HUES48 (cell line): ENCODE data around the gene ZNF660.
A peak's percentile ranks its signal among the peaks of the same experiment; 100 is the strongest.
"Not testable (repeated sequence)": the region's sequence is repeated elsewhere in the genome, so short reads cannot be mapped to it uniquely, and the experiment has no call there.

ENCODE experiments used
- H3K27ac ChIP-seq: one replicate; pipeline ENCODE4 v1.7.0; 2013; ENCODE audit warnings: low read depth, low read length, inconsistent platforms
- H3K27me3 ChIP-seq: 2 replicates; pipeline ENCODE4 v1.6.1; 2013; ENCODE audit warnings: mild to moderate bottlenecking, low read length; ENCODE audit not compliant: control insufficient read depth, insufficient read depth
- H3K36me3 ChIP-seq: 2 replicates; pipeline ENCODE4 v1.6.1; 2013; ENCODE audit warnings: low read length; ENCODE audit not compliant: control insufficient read depth, insufficient read depth
- H3K4me1 ChIP-seq: 2 replicates; pipeline ENCODE4 v1.6.1; 2013; ENCODE audit warnings: mild to moderate bottlenecking, low read length; ENCODE audit not compliant: control insufficient read depth, insufficient read depth
- H3K4me3 ChIP-seq: 2 replicates; pipeline ENCODE4 v1.5.1; 2013; ENCODE audit warnings: mild to moderate bottlenecking, low read depth, low read length
- H3K9ac ChIP-seq: 2 replicates; pipeline ENCODE4 v1.6.1; 2013; ENCODE audit warnings: mild to moderate bottlenecking, low read depth, low read length, moderate library complexity
- H3K9me3 ChIP-seq: 2 replicates; pipeline ENCODE4 v1.6.1; 2013; ENCODE audit warnings: low read length; ENCODE audit not compliant: control insufficient read depth, insufficient read depth

ZNF660 gene

GRCh38 chr3:44576613-44577012 lies 8.2 kb upstream of the ZNF660 start:
- H3K27ac ChIP-seq = no peak overlapping the region
- H3K27me3 ChIP-seq = no peaks in the 10 kb centered on the region

DNA sequence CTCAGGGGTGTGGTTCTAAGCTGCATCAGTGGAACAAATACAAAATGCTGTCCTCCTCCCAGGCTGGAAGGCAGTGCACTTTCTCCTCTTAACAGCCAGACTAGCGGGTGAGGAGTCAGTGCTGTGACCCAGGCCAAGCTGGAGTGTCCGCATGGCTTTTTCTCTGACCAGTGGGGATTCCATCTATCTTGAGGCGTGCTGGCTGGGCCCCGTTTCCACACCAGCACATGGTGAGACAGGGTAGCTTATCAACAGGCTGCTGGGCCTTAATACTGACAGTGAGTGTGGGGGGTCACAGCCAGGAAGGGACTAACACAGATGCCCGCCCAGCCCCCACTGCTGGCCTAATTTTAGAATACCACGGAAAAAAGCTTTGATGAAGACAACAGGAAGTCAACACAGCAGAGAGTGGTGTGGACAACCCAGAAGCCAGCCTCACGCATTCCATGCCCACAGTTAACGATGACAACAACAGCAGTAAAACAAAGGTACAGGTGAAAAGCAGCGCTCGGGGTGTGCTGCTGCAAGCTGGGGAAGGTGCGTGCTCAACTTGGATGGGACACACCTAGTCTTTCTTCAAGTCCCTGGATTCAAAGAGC lies 7.3 kb upstream of the ZNF660 start:
- not testable (repeated sequence) for H3K27ac ChIP-seq, H3K9me3 ChIP-seq, H3K36me3 ChIP-seq, H3K4me3 ChIP-seq, H3K27me3 ChIP-seq, H3K9ac ChIP-seq, H3K4me1 ChIP-seq

More at GRCh38 chr3:44576613-44577012, 8.2 kb upstream of the ZNF660 start:
- Histone ChIP-seq H3K36me3 (peaks cover 11% of the 10 kb centered on the region), H3K4me3 (no peak overlapping the region), H3K4me1 (no peaks in the 10 kb centered on the region), H3K9me3 (no peaks in the 10 kb centered on the region), H3K9ac (no peak overlapping the region)

DNA sequence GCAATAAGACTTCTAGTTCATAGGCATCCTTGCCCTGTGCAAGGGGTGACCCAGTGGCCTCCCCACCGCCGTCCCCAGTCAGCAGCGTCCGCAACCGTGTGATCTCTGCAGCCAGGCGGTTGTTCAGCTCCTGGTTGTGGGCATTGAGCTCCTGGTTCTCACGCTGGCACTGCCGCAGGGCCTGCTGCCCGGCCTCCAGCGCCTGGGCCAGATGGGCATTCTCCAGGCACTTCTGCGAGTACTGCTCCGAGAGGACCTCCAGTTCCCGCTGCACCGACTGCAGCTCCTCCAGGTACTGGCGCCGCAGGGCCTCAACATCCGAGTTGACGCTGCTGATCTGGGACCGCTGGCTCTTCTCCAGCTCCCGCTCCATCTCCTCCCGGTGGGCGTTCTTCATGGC lies 6.4 kb upstream of the ZNF660 start:
- not testable (repeated sequence) for H3K27ac ChIP-seq, H3K36me3 ChIP-seq, H3K4me3 ChIP-seq, H3K9ac ChIP-seq, H3K4me1 ChIP-seq, H3K27me3 ChIP-seq, H3K9me3 ChIP-seq

DNA sequence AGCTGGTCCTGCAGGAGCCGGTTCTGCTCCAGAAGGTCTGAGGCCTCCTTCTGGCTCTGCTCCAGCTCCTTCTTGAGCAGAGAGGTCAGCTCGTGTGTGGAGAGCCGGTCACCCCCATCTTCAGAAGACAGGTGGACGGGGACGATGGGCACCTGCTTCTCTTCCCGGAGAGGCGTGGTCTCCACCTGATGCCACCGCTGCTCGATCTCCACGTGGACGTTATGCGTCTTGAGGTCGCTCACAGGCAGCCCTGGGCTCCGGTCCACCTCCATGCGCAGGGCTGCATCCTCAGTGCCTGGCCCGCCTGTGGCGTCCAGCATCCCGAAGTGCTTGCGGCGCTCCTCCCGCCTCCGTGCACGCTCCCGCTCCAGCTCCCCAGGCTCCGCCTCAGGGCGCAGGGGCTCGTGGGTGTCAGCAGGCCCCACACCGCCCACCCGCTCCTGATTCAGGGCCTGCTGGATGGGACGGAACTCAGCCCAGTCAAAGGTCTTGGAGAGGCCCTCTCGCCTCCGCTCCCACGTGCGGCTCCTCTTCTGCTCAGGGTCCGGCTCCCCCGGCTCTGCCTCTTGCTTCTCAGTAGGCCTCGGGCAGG lies 5.7 kb upstream of the ZNF660 start:
- H3K27me3 ChIP-seq, H3K4me3 ChIP-seq, H3K9me3 ChIP-seq, H3K27ac ChIP-seq, H3K9ac ChIP-seq, H3K4me1 ChIP-seq, H3K36me3 ChIP-seq: not testable (repeated sequence)

DNA sequence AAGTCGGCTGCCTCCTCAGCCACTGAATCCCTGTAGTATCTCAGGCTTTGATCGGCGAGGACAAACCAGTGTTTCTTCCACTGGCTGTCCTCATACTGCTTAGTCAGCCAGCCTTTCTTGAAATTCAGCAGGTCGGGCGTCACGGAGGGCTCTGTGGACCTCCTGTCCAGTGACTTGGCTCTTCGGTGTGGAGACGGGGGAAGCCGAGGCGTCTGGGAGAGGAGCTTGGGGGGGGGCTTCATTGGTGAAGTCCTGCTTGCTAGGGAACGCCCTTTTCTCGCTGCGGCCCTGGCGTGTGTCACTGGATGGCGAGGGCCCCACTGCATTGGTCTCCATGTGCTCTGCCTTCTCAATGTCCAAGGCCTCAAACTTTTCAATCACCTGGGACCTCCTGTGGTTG lies 5.0 kb upstream of the ZNF660 start:
- not testable (repeated sequence) for H3K9me3 ChIP-seq, H3K27me3 ChIP-seq, H3K36me3 ChIP-seq, H3K4me3 ChIP-seq, H3K9ac ChIP-seq, H3K27ac ChIP-seq, H3K4me1 ChIP-seq

DNA sequence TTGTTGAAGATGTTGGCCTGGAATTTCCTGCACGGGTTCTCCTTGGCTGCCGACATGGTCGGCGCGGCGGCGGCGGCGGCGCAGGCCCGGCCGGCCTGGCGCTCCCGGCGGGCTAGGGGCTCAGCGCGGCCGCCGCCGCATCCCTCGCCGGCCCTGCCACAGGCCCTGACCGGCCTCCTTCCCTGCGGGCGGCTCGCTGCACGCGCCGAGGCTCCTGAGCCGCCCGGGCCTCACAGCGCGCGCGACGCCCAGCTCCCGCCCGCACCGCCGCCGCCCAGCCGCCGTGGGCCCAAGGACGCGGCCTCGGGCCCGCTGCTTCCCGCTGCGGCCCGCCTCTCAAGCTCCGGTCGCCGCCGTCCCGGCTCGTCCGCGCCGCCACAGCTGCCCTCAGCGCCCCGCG lies 3.8 kb upstream of the ZNF660 start:
- H3K9me3 ChIP-seq, H3K4me3 ChIP-seq, H3K27ac ChIP-seq, H3K27me3 ChIP-seq, H3K4me1 ChIP-seq, H3K9ac ChIP-seq, H3K36me3 ChIP-seq: not testable (repeated sequence)

GRCh38 chr3:44596621-44597020 lies 11.9 kb downstream of the ZNF660 start:
- Histone ChIP-seq H3K4me3 (no peak overlapping the region), H3K9ac (no peak overlapping the region), H3K9me3 (peaks cover 62% of the 10 kb centered on the region), H3K4me1 (no peaks in the 10 kb centered on the region), H3K27ac (no peak overlapping the region), H3K36me3 (peaks cover 37% of the 10 kb centered on the region), H3K27me3 (no peaks in the 10 kb centered on the region)

DNA sequence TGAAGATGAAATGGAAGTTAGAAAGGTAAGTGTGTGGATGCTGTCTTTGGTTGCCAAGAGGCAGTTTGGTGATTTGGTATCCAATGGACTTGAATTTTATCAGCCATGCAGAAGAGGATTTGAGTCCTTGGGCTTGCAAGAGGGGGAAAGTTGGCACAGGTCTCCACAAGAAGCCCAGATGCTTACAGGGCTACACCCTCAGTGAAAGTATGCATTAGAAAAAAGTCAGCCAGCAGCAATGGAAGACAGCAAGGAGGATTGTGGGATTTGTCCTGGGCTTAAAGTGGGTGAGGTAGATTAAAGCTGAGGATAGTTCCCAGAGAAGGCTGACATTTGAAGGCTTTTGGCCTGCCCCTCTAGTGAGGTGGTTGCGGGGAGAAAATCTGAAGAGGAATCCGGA lies 17.0 kb downstream of the ZNF660 start:
- H3K4me1 ChIP-seq = no peaks in the 10 kb centered on the region
- H3K4me3 ChIP-seq = no peak overlapping the region
- no peaks in the 10 kb centered on the region for H3K36me3 ChIP-seq
- no peaks in the 10 kb centered on the region for H3K27me3 ChIP-seq
- no peak overlapping the region for H3K27ac ChIP-seq
- H3K9ac ChIP-seq = no peak overlapping the region
- peaks cover 22% of the 10 kb centered on the region for H3K9me3 ChIP-seq

GRCh38 chr3:44612678-44613077 lies 27.9 kb downstream of the ZNF660 start:
- H3K9ac ChIP-seq = no peak overlapping the region
- H3K27me3 ChIP-seq = no peaks in the 10 kb centered on the region
- H3K9me3 ChIP-seq = peaks cover 11% of the 10 kb centered on the region; the same call in 1 of the 2 replicates
- H3K27ac ChIP-seq = no peak overlapping the region
- no peaks in the 10 kb centered on the region for H3K4me1 ChIP-seq
- no peak overlapping the region for H3K4me3 ChIP-seq
- no peaks in the 10 kb centered on the region for H3K36me3 ChIP-seq

DNA sequence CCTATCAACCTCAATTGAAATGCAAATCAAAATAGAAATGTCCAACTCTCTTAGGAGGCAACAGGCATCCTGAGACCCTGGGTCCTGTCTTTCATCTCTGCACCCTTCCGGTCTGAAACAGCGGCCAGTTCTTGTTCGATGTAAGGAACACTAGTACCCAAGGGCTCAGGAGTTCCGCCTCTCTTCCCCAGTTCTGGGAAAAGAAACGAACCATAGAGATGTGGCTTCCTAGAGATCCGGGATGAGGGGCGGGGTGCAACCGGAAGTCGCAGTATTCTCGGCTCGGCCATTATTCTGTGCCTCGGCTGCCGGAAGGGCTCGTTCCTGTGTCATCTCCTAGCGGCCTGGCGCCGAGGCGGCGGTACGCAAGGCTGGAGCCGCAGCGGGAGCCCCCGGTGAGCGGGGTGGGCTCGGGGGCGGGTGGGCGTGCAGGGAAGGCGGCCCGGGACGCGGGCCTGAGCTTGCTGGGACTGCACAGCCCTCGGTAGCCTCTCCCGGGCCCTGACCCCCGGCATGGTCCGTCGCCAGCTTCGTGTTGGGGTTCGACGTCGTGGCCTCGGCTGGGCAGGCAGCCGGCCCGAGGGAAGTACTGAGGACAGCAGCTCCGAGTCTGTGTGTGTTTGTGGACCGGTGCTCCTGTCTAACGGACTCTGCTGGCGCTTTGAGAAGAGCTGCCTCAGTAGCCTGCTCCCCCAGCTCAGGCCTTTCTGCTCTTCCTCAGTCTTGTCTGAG lies 40.2 kb downstream of the ZNF660 start, which contains the start of gene ZNF197:
ZNF197 (plus strand) TSS at position 288 of the 732 bp plus-strand sequence. CDS start 4,119 bp downstream, outside the sequence.
- peak within 1 kb of the TSS; percentile 76 for H3K9ac ChIP-seq
- H3K27ac ChIP-seq = peak within 1 kb of the TSS; percentile 90
- peak within 1 kb of the TSS; percentile 96 for H3K4me3 ChIP-seq
- no peaks in the 10 kb centered on the region for H3K27me3 ChIP-seq
- no peaks in the 10 kb centered on the region for H3K9me3 ChIP-seq
- no peaks in the 10 kb centered on the region for H3K4me1 ChIP-seq
- peaks cover 9% of the 10 kb centered on the region for H3K36me3 ChIP-seq

- H3K27ac ChIP-seq = no peak overlapping the region
These were observed 44.0 kb downstream of the ZNF660 start for GRCh38 chr3:44628716-44629115.

More at GRCh38 chr3:44628716-44629115, 44.0 kb downstream of the ZNF660 start:
- no peaks in the 10 kb centered on the region for H3K4me1 ChIP-seq
- no peaks in the 10 kb centered on the region for H3K27me3 ChIP-seq
- H3K36me3 ChIP-seq = peaks cover 38% of the 10 kb centered on the region
- no peak overlapping the region for H3K9ac ChIP-seq
- no peak overlapping the region for H3K4me3 ChIP-seq
- H3K9me3 ChIP-seq = no peaks in the 10 kb centered on the region
